Gastroesophageal sphincter (tissue), 4 donors: ENCODE results near the gene ITM2C. TPM values are rescaled to one million over a fixed set of nuclear protein-coding genes. Genes with fewer than 3 reads are reported as not detected.

Source experiments
- ATAC-seq: fragments of 150-250 bp; one replicate; pipeline ENCODE4 v1.9.1; 2016; ENCODE audit warnings: mild to moderate bottlenecking, moderate library complexity
- H3K27ac ChIP-seq, 4 donors: fragments of 200-600 bp; sonication (generic) in 3 of 4; 1 replicate in 3 of 4; 2 replicates in 1 of 4; pipeline ENCODE4 v1.5.1; 2016 to 2019
- H3K27me3 ChIP-seq: fragments of 200-600 bp; sonication (generic); one replicate; pipeline ENCODE4 v1.5.1; 2019
- H3K36me3 ChIP-seq, 2 donors: fragments of 200-600 bp; sonication (generic); one replicate each; pipeline ENCODE4 v1.5.1; 2019; ENCODE audit warnings: control low read depth in 1 of 2
- H3K4me1 ChIP-seq, 3 donors: fragments of 200-600 bp; sonication (generic); 1 replicate in 2 of 3; 2 replicates in 1 of 3; pipeline ENCODE4 v1.5.1; 2016 to 2019; ENCODE audit warnings: control low read depth in 2 of 3
- H3K4me3 ChIP-seq, 2 donors: fragments of 200-600 bp; sonication (generic); one replicate each; pipeline ENCODE4 v1.5.1; 2019; ENCODE audit warnings: mild to moderate bottlenecking in 1 of 2, moderate library complexity in 1 of 2
- H3K9me3 ChIP-seq, 3 donors: fragments of 200-600 bp; sonication (generic); one replicate each; pipeline ENCODE4 v1.5.1; 2017 to 2019; ENCODE audit warnings: control low read depth in 2 of 3
- CTCF ChIP-seq, 4 experiments: fragments of 200-600 bp in 2 of 4; fragments of 450-650 bp in 2 of 4; sonication (generic) in 1 of 4; IDR thresholded peaks; one replicate each; pipeline ENCODE4 v1.5.1; 2017 to 2019; ENCODE audit warnings: antibody characterized with exemption in 4 of 4, mild to moderate bottlenecking in 2 of 4, moderate library complexity in 2 of 4
- EP300 ChIP-seq: sonication (generic); formaldehyde crosslinking; IDR thresholded peaks from one replicate; pipeline ENCODE4 v1.6.1; 2017; ENCODE audit warnings: antibody characterized with exemption, mild to moderate bottlenecking
- POLR2A ChIP-seq, 2 donors: fragments of 450-650 bp; IDR thresholded peaks; one replicate each; pipeline ENCODE4 v1.6.1; 2017; ENCODE audit warnings: antibody characterized with exemption in 2 of 2, mild to moderate bottlenecking in 2 of 2, moderate library complexity in 1 of 2
- POLR2AphosphoS5 ChIP-seq: sonication (generic); formaldehyde crosslinking; IDR thresholded peaks from one replicate; pipeline ENCODE4 v1.6.1; 2017; ENCODE audit warnings: antibody characterized with exemption
- WGBS, 2 donors: methylation state at CpG; one replicate each; pipeline ENCODE4 v1.1.5; 2018; ENCODE audit warnings: low coverage in 1 of 2; 5-methylcytosine and 5-hydroxymethylcytosine counted together
- total RNA-seq, 4 donors: library from RNA; depleted of rRNA; stranded (reverse); fragments of >200 nt; gene quantifications; one replicate each; pipeline ENCODE4 v1.1.0, GENCODE V29; 2016

The ITM2C gene
- total RNA-seq, 4 donors from 2014 or later = 70.2 to 141 (median 84.0) TPM

DNA sequence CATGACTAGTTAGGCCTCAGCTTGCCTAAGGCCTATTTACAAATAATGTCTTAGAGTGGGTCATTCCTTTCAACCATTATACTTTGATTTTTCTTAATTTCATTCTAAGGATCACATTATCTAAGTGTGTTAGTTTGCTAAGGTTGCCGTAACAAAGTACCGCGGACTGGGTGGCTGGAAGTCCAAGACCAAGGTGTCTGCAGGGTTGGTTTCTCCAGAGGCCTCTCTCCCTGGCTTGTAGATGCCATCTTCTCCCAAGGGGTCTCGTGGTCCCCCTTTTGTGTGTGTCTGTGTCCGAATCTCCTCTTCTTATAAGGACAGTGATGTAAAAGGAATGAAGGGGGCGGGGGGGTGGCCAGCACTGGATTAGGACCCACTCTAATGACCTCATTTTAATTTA is 18.4 kb upstream of the ITM2C start:
- no peak for ATAC-seq
- peaks cover 0 to 8% (median 3%) of the 10 kb centered on the region in 3 donors for H3K4me1 ChIP-seq
- 97 to 100% methylated on average over 5 to 6 of the region's 6 CpGs for WGBS, 2 donors

DNA sequence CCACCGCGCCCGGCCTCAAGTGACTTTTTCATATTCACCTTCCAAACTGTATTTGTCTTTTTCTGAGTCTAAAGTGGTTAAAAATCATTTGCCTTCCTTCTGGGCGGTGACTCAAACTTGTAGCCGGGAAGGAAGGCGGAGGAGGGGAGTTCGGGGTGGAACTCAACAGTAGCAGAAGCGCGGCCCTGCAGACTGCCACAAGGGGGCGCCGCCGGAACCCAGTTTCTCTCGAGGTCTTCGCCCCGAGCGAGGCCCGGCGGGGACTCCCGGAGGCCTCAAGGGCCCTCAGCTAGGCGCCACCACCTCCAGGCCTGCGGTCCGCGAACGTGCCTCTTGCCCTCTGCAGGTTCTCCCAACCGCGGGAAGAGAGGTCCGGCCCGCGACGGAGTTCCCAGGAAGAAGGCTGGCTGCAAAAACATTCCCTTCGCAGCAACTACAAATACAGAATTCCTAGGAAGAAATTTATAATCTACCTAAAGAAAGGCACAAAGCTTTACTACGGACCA is 16.8 kb upstream of the ITM2C start:
- peak overlapping the region in 1 of 2 donors; percentile 29 for H3K4me3 ChIP-seq
- H3K9me3 ChIP-seq = peaks cover 0 to 7% (median 0%) of the 10 kb centered on the region in 3 donors
- TF ChIP-seq POLR2A (IDR thresholded peaks at IDR 0.05) (no peak), EP300 (no peak), POLR2AphosphoS5 (no peak), CTCF (IDR thresholded peaks at IDR 0.05) (peak; percentile 70 to 94 (median 86))
- peaks cover 0 to 8% (median 3%) of the 10 kb centered on the region in 3 donors for H3K4me1 ChIP-seq
- 24 to 29% methylated on average over 4 to 5 of the region's 32 CpGs for WGBS, 2 donors
- peak; percentile 89 for ATAC-seq
- no peaks in the 10 kb centered on the region for H3K36me3 ChIP-seq
- no peak overlapping the region for H3K27ac ChIP-seq
- peaks cover 28% of the 10 kb centered on the region for H3K27me3 ChIP-seq

More for the DNA sequence above, 18.4 kb upstream of the ITM2C start:
- no peak overlapping the region for H3K27ac ChIP-seq
- no peak for TF ChIP-seq EP300
- no peak for TF ChIP-seq POLR2AphosphoS5
- TF ChIP-seq CTCF (IDR thresholded peaks at IDR 0.05) = no peak
- TF ChIP-seq POLR2A (IDR thresholded peaks at IDR 0.05) = no peak
- H3K36me3 ChIP-seq = no peaks in the 10 kb centered on the region
- H3K4me3 ChIP-seq = no peak overlapping the region
- peaks cover 0 to 7% (median 0%) of the 10 kb centered on the region in 3 donors for H3K9me3 ChIP-seq
- H3K27me3 ChIP-seq = peaks cover 21% of the 10 kb centered on the region

DNA sequence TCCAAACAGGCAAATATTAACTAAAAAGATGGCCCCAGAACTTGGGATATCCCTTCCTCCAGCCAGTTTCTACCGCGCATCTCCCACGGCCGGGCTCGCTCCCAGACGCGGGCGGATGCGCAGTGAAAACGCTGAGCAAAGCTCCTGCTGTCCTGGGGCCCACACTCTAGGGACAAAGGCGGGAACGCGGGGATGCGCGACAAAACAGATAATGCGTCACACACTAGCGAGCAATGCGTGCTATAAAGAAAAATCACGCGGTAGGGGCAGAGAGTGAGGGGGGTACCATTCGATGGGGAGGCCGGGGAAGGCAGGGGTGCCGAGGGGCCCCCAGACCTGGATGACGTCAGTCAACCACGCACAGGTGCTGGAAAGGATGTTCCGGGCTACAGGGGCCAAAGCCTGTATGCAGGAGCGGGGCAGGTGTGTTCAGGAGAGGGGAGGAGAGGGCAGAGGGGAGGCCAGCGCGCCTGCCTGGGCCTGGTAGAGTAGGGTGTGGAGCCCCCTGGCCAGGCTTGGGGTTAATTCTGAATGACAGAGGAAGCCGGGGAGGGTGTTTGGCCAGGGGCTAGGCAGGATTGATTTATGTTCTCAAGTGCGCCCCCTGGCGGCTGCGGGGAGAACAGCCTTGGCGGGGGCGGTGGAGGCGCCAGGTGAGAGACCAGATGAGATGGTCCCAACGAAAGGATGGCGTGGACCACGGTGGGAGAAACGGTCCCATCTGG is 14.9 kb upstream of the ITM2C start:
- 35 to 38% methylated on average over 16 to 24 of the region's 40 CpGs for WGBS, 2 donors
- ATAC-seq = peak; percentile 31
- H3K27me3 ChIP-seq = peaks cover 34% of the 10 kb centered on the region
- no peak overlapping the region for H3K27ac ChIP-seq
- no peak overlapping the region for H3K4me3 ChIP-seq
- no peaks in the 10 kb centered on the region for H3K36me3 ChIP-seq
- TF ChIP-seq CTCF (IDR thresholded peaks at IDR 0.05) = peak; percentile 57 to 86 (median 70)
- no peak for TF ChIP-seq POLR2AphosphoS5
- no peak for TF ChIP-seq POLR2A (IDR thresholded peaks at IDR 0.05)
- peaks cover 0 to 7% (median 0%) of the 10 kb centered on the region in 3 donors for H3K9me3 ChIP-seq
- H3K4me1 ChIP-seq = peaks cover 0 to 8% (median 3%) of the 10 kb centered on the region in 3 donors

DNA sequence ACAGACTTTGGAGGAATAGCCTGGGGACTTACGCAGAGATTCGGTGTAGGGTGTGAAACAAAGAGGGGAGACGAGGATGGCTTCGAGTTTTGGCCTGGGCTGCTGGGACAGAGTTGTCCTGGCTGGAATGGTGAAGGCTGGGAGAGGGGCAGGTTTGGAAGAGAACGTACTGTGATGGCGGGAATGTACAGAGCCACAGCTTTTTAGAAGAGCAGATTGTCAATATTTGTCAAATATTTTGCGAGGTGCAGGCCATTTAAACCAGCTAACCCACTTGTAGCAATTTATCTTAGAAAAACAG is 14.4 kb upstream of the ITM2C start:
- Histone ChIP-seq H3K4me1 (peaks cover 0 to 8% (median 3%) of the 10 kb centered on the region in 3 donors), H3K27me3 (peaks cover 36% of the 10 kb centered on the region), H3K4me3 (no peak overlapping the region), H3K9me3 (peaks cover 0 to 7% (median 0%) of the 10 kb centered on the region in 3 donors), H3K36me3 (no peaks in the 10 kb centered on the region), H3K27ac (no peak overlapping the region)
- no peak for ATAC-seq
- no peak for TF ChIP-seq POLR2A (IDR thresholded peaks at IDR 0.05)
- no peak for TF ChIP-seq POLR2AphosphoS5
- TF ChIP-seq EP300 = no peak
- TF ChIP-seq CTCF (IDR thresholded peaks at IDR 0.05) = no peak
- 71 to 86% methylated on average over 5 to 7 of the region's 7 CpGs for WGBS, 2 donors

GRCh38 chr2:230852113-230852512 is 12.6 kb upstream of the ITM2C start:
- H3K27me3 ChIP-seq = peaks cover 54% of the 10 kb centered on the region
- no peak overlapping the region for H3K4me3 ChIP-seq
- ATAC-seq = no peak
- H3K27ac ChIP-seq = no peak overlapping the region
- TF ChIP-seq POLR2A (IDR thresholded peaks at IDR 0.05) = no peak
- no peak for TF ChIP-seq CTCF (IDR thresholded peaks at IDR 0.05)
- TF ChIP-seq POLR2AphosphoS5 = no peak
- TF ChIP-seq EP300 = no peak
- H3K36me3 ChIP-seq = no peaks in the 10 kb centered on the region
- 47 to 62% methylated on average over 4 of the region's 4 CpGs for WGBS, 2 donors
- H3K9me3 ChIP-seq = no peaks in the 10 kb centered on the region
- peaks cover 0 to 8% (median 3%) of the 10 kb centered on the region in 3 donors for H3K4me1 ChIP-seq
